H1 (cell line): ENCODE measurements around the gene FCRLB. TPM values are rescaled to one million over a fixed set of nuclear protein-coding genes. Genes with fewer than 3 reads are reported as not detected.

Experiments
- ASH2L ChIP-seq: fragments of 200-600, 300-600 bp; sonication (generic); IDR thresholded peaks from one replicate; pipeline ENCODE4 v1.7.1; 2017; ENCODE audit warnings: low read length
- HDAC6 ChIP-seq: IDR thresholded peaks from one replicate; pipeline ENCODE4 v1.7.1; 2012; ENCODE audit warnings: low read depth, mild to moderate bottlenecking, inconsistent platforms, low read length, moderate library complexity
- POLR2AphosphoS5 ChIP-seq: IDR thresholded peaks from 2 replicates; pipeline ENCODE4 v1.6.1; 2011; ENCODE audit warnings: low read depth, low read length
- polyA plus RNA-seq, 7 experiments: library from polyadenylated mRNA; depleted of rRNA in 3 of 7; stranded (reverse) in 5 of 7; unstranded in 2 of 7; fragments of >200 nt in 5 of 7; fragments of 200-250 nt in 2 of 7; gene quantifications; 1 replicate in 5 of 7; 2 replicates in 1 of 7; 4 replicates in 1 of 7; pipeline versions ENCODE4 v1.2.1 to v1.2.3, GENCODE V29; 2011 to 2013; ENCODE audit warnings: missing spikeins in 2 of 7, mixed read lengths in 2 of 7
- total RNA-seq: library from RNA; stranded (reverse); fragmentation: NEBNext Ultra II Directional; extraction: Animal tissue kit (Norgen Biotek cat#: 25700); gene quantifications from 2 replicates; pipeline ENCODE4 v1.2.1, GENCODE V29; 2021
- TF ChIP-seq, protein P1 (sequence below): IDR thresholded peaks from 2 replicates; pipeline ENCODE4 v1.6.1; 2011; ENCODE audit warnings: low read length, improper control_type of control experiment

FCRLB gene
- total and polyA plus RNA-seq, 2 of the 8 experiments (the other 6 are each of a cell fraction or from before 2014, with no cell fraction given): 0.14 to 0.24 TPM

GRCh38 chr1:161736335-161736969, 15.1 kb downstream of the FCRLB start (continued):
- TF ChIP-seq HDAC6: no peak
- TF ChIP-seq, protein P1, sequence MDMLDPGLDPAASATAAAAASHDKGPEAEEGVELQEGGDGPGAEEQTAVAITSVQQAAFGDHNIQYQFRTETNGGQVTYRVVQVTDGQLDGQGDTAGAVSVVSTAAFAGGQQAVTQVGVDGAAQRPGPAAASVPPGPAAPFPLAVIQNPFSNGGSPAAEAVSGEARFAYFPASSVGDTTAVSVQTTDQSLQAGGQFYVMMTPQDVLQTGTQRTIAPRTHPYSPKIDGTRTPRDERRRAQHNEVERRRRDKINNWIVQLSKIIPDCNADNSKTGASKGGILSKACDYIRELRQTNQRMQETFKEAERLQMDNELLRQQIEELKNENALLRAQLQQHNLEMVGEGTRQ: no peak
- no peak for TF ChIP-seq ASH2L
- no peak for TF ChIP-seq POLR2AphosphoS5
